Globus pallidus (tissue), 1 donor: ENCODE results near the gene LRRC74A.

Experiments used
- DNase-seq: peaks from one replicate; pipeline ENCODE4 v3.0.0-alpha.2; 2015; ENCODE audit warnings: low spot score

Gene LRRC74A

GRCh38 chr14:76848879-76849278 lies 22.7 kb downstream of the LRRC74A start:
- DNase-seq, result no peak

GRCh38 chr14:76855066-76855465 lies 28.9 kb downstream of the LRRC74A start:
- DNase-seq, result no peak

DNA sequence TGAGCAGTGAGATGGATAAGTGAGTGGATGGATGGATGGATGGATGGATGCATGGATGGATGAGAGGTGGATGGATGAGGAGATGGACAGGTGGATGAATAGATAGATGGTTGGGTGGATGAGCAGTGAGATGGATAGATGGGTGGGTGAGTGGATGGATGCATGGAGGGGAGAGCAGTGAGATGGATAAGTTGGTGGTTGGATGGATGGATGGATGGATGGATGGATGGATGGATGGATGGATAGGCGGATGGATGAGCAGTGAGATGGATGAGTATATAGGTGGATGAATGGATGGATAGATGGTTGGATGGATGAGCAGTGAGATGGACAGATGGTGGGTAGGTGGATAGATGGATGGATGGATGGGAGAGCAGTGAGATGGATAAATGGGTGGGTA lies 30.6 kb downstream of the LRRC74A start:
- DNase-seq, result no peak

DNA sequence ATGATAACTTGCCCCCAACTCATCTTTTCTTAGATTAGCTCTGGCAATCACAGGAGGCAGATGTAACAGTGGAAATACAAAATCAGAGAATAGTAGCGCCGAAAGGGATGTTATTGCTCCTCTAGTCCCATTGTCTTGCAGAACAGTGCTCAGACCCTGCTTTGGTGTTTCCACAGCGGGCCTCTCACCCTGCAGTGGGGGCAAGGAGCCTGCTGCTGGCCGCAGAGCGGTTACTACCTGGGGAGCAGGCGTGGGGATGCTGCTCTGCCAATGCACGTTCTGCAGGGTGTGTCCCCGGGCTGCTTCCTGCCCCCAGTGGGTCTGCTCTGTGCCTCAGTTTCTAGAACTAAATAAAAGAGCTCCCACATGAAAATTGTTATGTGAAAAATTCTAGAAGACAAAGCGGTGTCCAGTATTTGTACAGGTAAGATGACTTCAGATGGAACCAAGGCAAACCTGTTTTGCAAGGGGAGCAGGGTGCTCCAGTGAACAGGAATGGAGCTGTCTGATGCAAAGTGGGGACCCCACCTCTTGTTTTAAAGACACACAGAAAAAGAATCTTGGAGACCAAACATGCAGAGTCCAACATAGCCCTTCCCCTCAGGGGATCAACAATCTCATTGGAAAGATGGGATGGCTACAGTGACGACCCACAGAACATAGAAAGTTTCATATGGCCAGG lies 35.5 kb downstream of the LRRC74A start:
- DNase-seq, result no peak

GRCh38 chr14:76862546-76863282 lies 36.5 kb downstream of the LRRC74A start:
- peak; percentile 54 for DNase-seq

- peak; percentile 40 for DNase-seq
Observed at GRCh38 chr14:76863724-76864407, 37.7 kb downstream of the LRRC74A start.

GRCh38 chr14:76866456-76866855 lies 40.2 kb downstream of the LRRC74A start:
- no peak for DNase-seq

- no peak for DNase-seq
Observed at GRCh38 chr14:76867516-76868453, 41.6 kb downstream of the LRRC74A start.

DNA sequence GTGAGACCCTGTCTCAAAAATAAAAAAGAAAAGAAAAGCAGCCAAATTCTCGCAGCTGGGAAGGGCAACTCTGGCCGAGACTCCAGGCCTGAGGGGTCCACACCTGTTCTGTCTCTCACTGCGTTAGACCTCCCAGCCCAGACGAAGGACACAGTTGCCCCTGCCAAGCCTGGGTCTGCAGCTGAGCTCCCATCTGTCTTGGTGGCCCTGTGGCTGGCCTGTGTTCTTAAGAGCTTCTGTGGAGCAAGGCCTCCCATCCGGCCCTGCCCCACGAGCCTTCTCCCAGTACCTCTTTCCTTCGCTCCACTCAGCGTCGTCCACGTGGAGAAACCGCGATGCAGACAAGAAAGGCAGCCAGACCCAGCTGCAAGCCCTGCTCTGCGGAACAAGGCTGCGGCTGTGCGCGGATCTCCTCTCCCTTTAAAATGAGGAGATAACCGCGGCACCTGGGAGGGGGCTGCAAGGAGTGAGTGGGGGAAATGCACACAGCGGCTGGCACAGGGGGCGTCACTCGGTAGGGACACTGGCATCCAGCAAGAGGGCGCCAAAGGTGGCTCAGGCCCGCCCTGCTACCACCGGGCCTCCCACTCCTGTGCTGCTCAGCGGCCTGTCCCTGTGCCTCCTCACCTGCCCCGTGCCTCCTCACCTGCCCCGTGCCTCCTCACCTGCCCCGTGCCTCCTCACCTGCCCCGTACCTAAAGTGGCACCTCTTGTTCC lies 42.4 kb downstream of the LRRC74A start:
- no peak for DNase-seq

- DNase-seq, result no peak
Observed at GRCh38 chr14:76870166-76870565, 44.0 kb downstream of the LRRC74A start.

DNA sequence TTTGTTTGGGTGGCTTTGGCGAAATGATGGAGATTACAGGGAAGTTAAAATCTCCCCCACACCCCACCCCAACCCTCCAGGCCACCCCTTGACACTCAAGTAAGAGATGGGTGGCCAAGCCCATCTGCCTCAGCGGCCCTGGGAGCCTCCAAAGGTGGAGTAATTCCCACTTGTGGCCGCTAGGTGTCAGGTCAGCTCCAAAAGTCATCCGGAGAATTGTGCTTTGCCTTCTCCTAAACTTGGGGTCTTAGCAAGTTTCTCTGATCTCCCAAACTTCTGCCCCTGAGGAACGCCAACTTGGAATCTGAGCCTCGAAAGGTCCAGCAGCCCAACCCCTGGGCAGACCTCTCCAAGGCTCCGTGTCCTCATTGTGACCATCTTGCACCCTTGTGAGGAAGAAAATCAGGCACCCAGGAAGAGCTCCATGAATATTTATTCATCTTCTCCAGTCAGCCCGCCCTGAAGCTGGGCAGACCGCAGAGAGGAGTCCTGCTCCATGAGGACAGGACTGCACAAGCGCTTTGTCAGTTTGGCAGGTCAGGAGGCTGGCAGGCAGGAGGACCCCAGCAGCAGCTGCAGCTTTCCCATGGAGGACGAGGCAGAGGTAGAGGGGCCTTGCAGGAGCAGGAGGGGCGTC lies 46.7 kb downstream of the LRRC74A start:
- DNase-seq, result no peak

DNA sequence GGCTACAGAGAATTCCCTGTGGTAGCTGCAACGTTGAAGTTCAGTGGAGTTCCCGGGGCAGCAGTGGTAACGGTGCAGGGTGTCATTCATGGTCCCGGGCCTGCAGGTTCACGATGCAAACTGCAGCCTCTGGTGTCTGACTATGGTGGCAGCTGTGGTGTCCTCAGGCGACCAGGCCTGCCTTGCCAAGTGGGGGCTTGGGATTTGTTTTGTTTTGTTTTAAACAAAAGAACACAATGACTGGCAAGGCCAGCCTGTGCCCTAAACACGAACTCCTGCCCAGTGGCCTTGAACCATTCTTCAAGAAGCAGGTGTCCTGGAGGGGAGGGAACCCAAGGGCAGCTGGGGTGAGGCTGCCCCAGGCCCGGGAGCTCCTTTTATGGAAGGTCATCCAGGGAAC lies 48.5 kb downstream of the LRRC74A start:
- no peak for DNase-seq

DNA sequence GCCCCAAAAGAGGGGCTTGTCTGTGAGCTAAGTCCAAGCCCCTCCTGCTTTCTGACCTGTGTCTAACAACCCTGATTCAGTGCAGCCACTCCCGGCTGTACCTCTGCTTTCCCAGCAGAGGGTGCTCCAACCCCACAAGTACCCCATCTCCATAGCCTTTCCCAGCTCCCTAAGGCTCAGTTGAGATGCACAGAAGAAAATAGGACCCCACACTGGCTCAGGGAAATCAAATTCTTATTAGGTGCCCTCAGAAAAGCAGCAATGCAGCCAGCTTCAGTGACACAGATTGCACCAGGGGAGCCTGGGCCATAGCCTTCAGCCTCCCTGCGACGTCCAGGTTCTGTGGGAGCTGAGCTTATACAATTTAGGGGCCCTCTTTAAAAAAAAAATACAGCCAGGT lies 49.9 kb downstream of the LRRC74A start:
- peak; percentile 71 for DNase-seq

DNA sequence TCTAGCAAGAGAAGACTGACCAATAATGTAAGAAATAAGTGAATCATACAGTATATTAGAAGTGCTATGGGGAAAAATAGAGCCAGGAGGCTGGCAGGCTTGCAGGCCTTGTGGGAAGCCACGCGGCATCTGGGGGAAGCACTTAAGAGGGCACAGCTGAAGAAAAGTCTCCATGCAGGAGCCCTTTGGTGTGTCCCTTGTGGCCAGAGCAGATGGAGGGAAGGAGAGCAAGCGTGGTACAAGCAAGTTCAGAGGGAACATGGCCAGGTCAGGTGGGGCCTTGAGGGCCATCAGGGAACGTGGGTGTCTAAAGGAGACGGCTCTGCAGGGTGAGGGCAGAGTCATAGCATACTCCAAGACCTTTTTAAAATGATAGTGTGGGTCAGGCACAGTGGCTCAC lies 51.7 kb downstream of the LRRC74A start:
- DNase-seq, result no peak

DNA sequence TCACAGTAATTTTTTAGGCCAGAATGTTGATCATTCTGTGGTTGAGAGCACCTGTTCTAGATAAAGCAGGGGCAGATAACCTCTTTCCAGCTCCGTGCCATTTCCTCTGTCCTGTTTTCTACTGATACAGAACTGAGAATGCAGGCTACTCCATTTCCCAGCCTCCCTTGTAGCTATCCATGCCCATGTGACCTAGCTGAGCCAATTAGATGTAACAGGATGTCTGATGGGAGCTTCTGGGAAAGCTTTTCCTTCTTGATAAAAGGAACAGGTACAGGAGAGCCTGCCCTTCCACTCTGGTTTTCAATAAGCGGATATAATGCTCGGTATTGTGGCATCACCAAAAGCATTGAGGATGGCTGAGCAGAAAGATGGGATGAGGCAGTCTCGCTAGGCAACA lies 54.2 kb downstream of the LRRC74A start:
- DNase-seq, result no peak

DNA sequence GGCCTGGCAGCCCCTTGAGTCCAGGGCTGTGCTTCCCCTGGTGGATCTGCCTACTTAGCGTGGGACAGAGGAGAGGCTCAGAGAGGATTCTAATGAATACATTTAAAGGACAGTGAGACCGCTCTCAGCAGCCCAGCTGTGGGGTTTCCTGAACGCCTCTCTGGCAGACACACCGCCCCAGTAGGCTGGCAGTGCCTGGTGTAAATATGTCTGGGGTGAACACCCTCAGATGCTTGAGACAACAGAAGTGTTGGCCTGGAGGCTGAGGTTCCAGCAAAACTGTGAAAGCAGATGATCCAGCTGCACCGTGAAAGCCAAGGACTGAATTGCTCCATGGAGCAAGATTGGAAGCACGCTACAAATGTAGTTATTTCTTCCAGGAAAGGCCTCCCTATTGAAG lies 55.1 kb downstream of the LRRC74A start:
- no peak for DNase-seq

DNA sequence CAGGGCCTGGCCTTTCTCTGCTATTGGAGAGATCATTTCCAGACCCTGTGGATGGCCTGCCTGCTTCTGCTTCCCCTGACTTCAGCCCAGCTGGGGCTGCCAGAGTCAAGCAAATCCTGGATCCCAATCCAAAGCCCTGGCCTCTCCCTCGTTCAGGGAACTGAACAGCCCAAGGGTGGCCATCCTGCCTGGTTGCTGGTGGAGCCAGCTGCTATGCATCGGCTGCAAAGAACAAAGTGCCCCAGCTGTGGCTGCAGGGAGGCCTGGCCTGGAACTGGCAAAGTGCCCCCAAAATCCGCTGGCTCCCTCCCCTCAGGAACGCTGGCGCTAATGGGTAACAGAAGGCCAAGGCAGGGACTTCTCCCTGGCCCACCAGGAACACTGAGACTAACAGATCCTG lies 56.4 kb downstream of the LRRC74A start:
- no peak for DNase-seq

- DNase-seq, result no peak
Observed at GRCh38 chr14:76883447-76883846, 57.2 kb downstream of the LRRC74A start.

DNA sequence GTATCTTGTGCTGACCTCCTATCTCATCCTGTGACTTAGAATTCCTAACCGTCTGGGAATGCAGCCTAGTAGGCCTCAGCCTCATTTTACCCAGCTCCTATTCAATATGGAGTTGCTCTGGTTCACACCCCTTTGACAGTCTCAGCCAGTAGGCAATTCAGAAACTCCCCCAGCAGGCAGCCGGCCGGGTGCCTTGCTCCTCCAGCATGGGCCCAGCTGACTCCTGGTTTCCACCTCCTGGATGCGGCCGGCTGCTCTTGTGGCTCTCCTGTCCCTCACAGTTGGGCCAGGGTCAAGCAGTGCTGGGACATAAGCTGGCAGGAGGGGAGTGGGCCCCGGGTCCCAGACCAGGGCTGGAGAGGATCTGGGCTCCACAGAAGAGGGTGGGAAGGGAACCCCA lies 58.2 kb downstream of the LRRC74A start:
- no peak for DNase-seq

- no peak for DNase-seq
Observed at GRCh38 chr14:76884853-76885276, 58.7 kb downstream of the LRRC74A start.

GRCh38 chr14:76887191-76887590 lies 61.0 kb downstream of the LRRC74A start:
- DNase-seq, result no peak
